Hematopoietic multipotent progenitor cell treated with erythropoietin and hydrocortisone succinate and interleukin-3 and kit ligand, for 15 days (in vitro differentiated cells): ENCODE data around the gene DCP1B.

Source experiments
- DNase-seq: peaks from one replicate; pipeline ENCODE4 v3.0.0-alpha.2; 2015; ENCODE audit warnings: low spot score

The DCP1B gene

GRCh38 chr12:1935242-1935641 is 69.0 kb downstream of the DCP1B start:
- no peak for DNase-seq

GRCh38 chr12:1934831-1935230 is 69.4 kb downstream of the DCP1B start:
- no peak for DNase-seq

- DNase-seq = no peak
Measured at GRCh38 chr12:1934068-1934467, 70.2 kb downstream of the DCP1B start.

- no peak for DNase-seq
Measured at GRCh38 chr12:1933342-1934051, 70.8 kb downstream of the DCP1B start.

GRCh38 chr12:1932264-1932777 is 71.9 kb downstream of the DCP1B start:
- peak; percentile 45 for DNase-seq

GRCh38 chr12:1931642-1932041 is 72.6 kb downstream of the DCP1B start:
- no peak for DNase-seq

- no peak for DNase-seq
Measured at GRCh38 chr12:1930803-1931597, 73.3 kb downstream of the DCP1B start.

GRCh38 chr12:1929985-1930802 is 74.1 kb downstream of the DCP1B start:
- DNase-seq = no peak

- DNase-seq = no peak
Measured at GRCh38 chr12:1929241-1929984, 74.8 kb downstream of the DCP1B start.

- DNase-seq = no peak
Measured at GRCh38 chr12:1928439-1929121, 75.7 kb downstream of the DCP1B start.

- DNase-seq = no peak
Measured at GRCh38 chr12:1927751-1928351, 76.4 kb downstream of the DCP1B start.

GRCh38 chr12:1927051-1927680 is 77.1 kb downstream of the DCP1B start:
- no peak for DNase-seq

GRCh38 chr12:1926251-1926657 is 78.0 kb downstream of the DCP1B start:
- peak; percentile 34 for DNase-seq

GRCh38 chr12:1925684-1926006 is 78.6 kb downstream of the DCP1B start:
- no peak for DNase-seq

GRCh38 chr12:1924996-1925683 is 79.1 kb downstream of the DCP1B start:
- DNase-seq = no peak

GRCh38 chr12:1922985-1923384 is 81.3 kb downstream of the DCP1B start:
- DNase-seq = no peak

GRCh38 chr12:1922075-1922709 is 82.1 kb downstream of the DCP1B start:
- DNase-seq = no peak

GRCh38 chr12:1920971-1921370 is 83.3 kb downstream of the DCP1B start:
- no peak for DNase-seq

GRCh38 chr12:1920436-1920835 is 83.8 kb downstream of the DCP1B start:
- no peak for DNase-seq
